GM23338 (cell line): ENCODE results near the gene ZFR2. TPM values are rescaled to one million over a fixed set of nuclear protein-coding genes. Genes with fewer than 3 reads are reported as not detected.

Source experiments
- ATAC-seq: fragments of 200-7000 bp; cut with Tn5 transposase; 3 replicates; pipeline ENCODE4 v1.9.1; 2020
- DNase-seq: peaks from one replicate; pipeline ENCODE4 v3.0.0-alpha.2; 2015; ENCODE audit warnings: low spot score
- H2AFZ ChIP-seq: fragments of 200-600 bp; sonication (generic); 2 replicates; pipeline ENCODE4 v1.8.0; 2016; ENCODE audit warnings: antibody characterized with exemption, mild to moderate bottlenecking, moderate library complexity
- H3F3A ChIP-seq: fragments of 200-600 bp; sonication (generic); replicated peaks from 2 replicates; pipeline ENCODE4 v1.8.0; 2017; ENCODE audit warnings: antibody characterized with exemption, mixed run types, low read depth
- H3K27ac ChIP-seq: fragments of 200-600 bp; sonication (generic); 2 replicates; pipeline ENCODE4 v1.6.1; 2016; ENCODE audit warnings: low read depth
- H3K27me3 ChIP-seq: fragments of 200-600 bp; sonication (generic); 2 replicates; pipeline ENCODE4 v1.8.0; 2016; ENCODE audit warnings: mild to moderate bottlenecking, mixed run types, moderate library complexity; ENCODE audit not compliant: insufficient read depth
- H3K36me3 ChIP-seq: fragments of 200-600 bp; sonication (generic); 2 replicates; pipeline ENCODE4 v1.8.0; 2016; ENCODE audit warnings: mild to moderate bottlenecking; ENCODE audit not compliant: insufficient read depth
- H3K4me1 ChIP-seq: fragments of 200-600 bp; sonication (generic); 2 replicates; pipeline ENCODE4 v1.8.0; 2016; ENCODE audit warnings: mild to moderate bottlenecking, moderate library complexity; ENCODE audit not compliant: insufficient read depth
- H3K4me2 ChIP-seq: fragments of 200-600 bp; sonication (generic); 2 replicates; pipeline ENCODE4 v1.7.1; 2017; ENCODE audit warnings: mixed run types
- H3K4me3 ChIP-seq: fragments of 200-600 bp; sonication (generic); 2 replicates; pipeline ENCODE4 v1.6.1; 2016; ENCODE audit warnings: mixed run types
- H3K79me2 ChIP-seq: fragments of 200-600 bp; sonication (generic); replicated peaks from 2 replicates; pipeline ENCODE4 v1.8.0; 2017; ENCODE audit warnings: mild to moderate bottlenecking; ENCODE audit not compliant: insufficient read depth
- H3K9me2 ChIP-seq: fragments of 200-600 bp; sonication (generic); 2 replicates; pipeline ENCODE4 v1.8.0; 2017; ENCODE audit not compliant: insufficient read depth
- H4K20me1 ChIP-seq: fragments of 200-600 bp; sonication (generic); replicated peaks from 2 replicates; pipeline ENCODE4 v1.8.0; 2017; ENCODE audit warnings: mild to moderate bottlenecking; ENCODE audit not compliant: insufficient read depth
- H3K27ac Mint-ChIP-seq: 2 replicates; pipeline ENCODE4 v1.8.0; 2020; ENCODE audit warnings: inconsistent platforms, mild to moderate bottlenecking, moderate library complexity, mixed read lengths
- H3K27me3 Mint-ChIP-seq: 3 replicates; pipeline ENCODE4 v1.8.0; 2022; ENCODE audit warnings: low read depth, mild to moderate bottlenecking, moderate library complexity, mixed read lengths, inconsistent platforms; ENCODE audit not compliant: insufficient read depth, poor library complexity
- H3K36me3 Mint-ChIP-seq: 3 replicates; pipeline ENCODE4 v1.8.0; 2021; ENCODE audit warnings: low read depth, mild to moderate bottlenecking, inconsistent platforms, moderate library complexity, mixed read lengths
- H3K4me1 Mint-ChIP-seq: 3 replicates; pipeline ENCODE4 v1.8.0; 2020; ENCODE audit warnings: mild to moderate bottlenecking, inconsistent platforms, mixed read lengths
- H3K4me3 Mint-ChIP-seq: 3 replicates; pipeline ENCODE4 v1.8.0; 2021; ENCODE audit warnings: moderate library complexity, mild to moderate bottlenecking, inconsistent platforms, mixed read lengths
- H3K9me3 Mint-ChIP-seq: 3 replicates; pipeline ENCODE4 v1.8.0; 2020; ENCODE audit warnings: moderate library complexity, mild to moderate bottlenecking, inconsistent platforms, mixed read lengths
- CREB1 ChIP-seq: fragments of 250-450 bp; sonication (Bioruptor Pico); IDR thresholded peaks from 2 replicates; pipeline ENCODE4 v1.5.0; 2020; ENCODE audit warnings: low read depth, mild to moderate bottlenecking, moderate library complexity
- EZH2 ChIP-seq: fragments of 200-600 bp; sonication (generic); IDR thresholded peaks from one replicate; pipeline ENCODE4 v1.8.0; 2017; ENCODE audit warnings: antibody characterized with exemption, mild to moderate bottlenecking, low read depth; ENCODE audit not compliant: unreplicated experiment
- EZH2phosphoT487 ChIP-seq: fragments of 200-600 bp; sonication (generic); IDR thresholded peaks from one replicate; pipeline ENCODE4 v1.8.1; 2018; ENCODE audit warnings: antibody characterized with exemption; ENCODE audit not compliant: unreplicated experiment
- JUNB ChIP-seq: IDR thresholded peaks from one replicate; pipeline ENCODE4 v1.6.1; 2016; ENCODE audit warnings: antibody characterized with exemption; ENCODE audit not compliant: unreplicated experiment
- NANOG ChIP-seq: IDR thresholded peaks from 2 replicates; pipeline ENCODE4 v1.6.1; 2016; ENCODE audit warnings: antibody characterized with exemption, borderline replicate concordance
- POLR2AphosphoS5 ChIP-seq: IDR thresholded peaks from 2 replicates; pipeline ENCODE4 v1.6.1; 2016; ENCODE audit warnings: antibody characterized with exemption, low read depth
- STAT1 ChIP-seq: IDR thresholded peaks from one replicate; pipeline ENCODE4 v1.6.1; 2016; ENCODE audit warnings: antibody characterized with exemption; ENCODE audit not compliant: unreplicated experiment
- ZNF114 ChIP-seq: fragments of 250-450 bp; sonication (Bioruptor Pico); IDR thresholded peaks from 2 replicates; pipeline ENCODE4 v1.5.0; 2020; ENCODE audit warnings: mild to moderate bottlenecking, moderate library complexity
- ZNF331 ChIP-seq: fragments of 250-450 bp; sonication (Bioruptor Pico); IDR thresholded peaks from 2 replicates; pipeline ENCODE4 v1.5.0; 2020; ENCODE audit warnings: low read depth, mild to moderate bottlenecking, moderate library complexity
- polyA plus RNA-seq: library from polyadenylated mRNA; unstranded; fragments of >200 nt; fragmentation: Nextera tagmentation; extraction: Ambion mirVana; gene quantifications from 2 replicates; pipeline ENCODE4 v1.2.1, GENCODE V29; 2016
- total RNA-seq: library from RNA; depleted of rRNA; stranded (reverse); fragments of >200 nt; shearing (Covaris generic); gene quantifications from 2 replicates; pipeline ENCODE4 v1.2.3, GENCODE V29; 2014
- TF ChIP-seq, protein P1 (sequence below): fragments of 250-450 bp; sonication (Bioruptor Pico); IDR thresholded peaks from 2 replicates; pipeline ENCODE4 v1.5.0; 2020; ENCODE audit warnings: mild to moderate bottlenecking, moderate library complexity
- TF ChIP-seq, protein P2 (sequence below): IDR thresholded peaks from one replicate; pipeline ENCODE4 v1.6.1; 2018; ENCODE audit warnings: antibody characterized with exemption; ENCODE audit not compliant: unreplicated experiment
- TF ChIP-seq, protein P3 (sequence below): IDR thresholded peaks from 2 replicates; pipeline ENCODE4 v1.6.1; 2016; ENCODE audit warnings: antibody characterized with exemption
- TF ChIP-seq, protein P4 (sequence below), 2 experiments: fragments of 200-600 bp in 1 of 2; sonication (generic) in 1 of 2; conservative IDR thresholded peaks; 2 replicates each; pipeline versions ENCODE4 v1.5.1 to v1.6.1; 2016 to 2017; ENCODE audit warnings: antibody characterized with exemption in 2 of 2, low read depth in 2 of 2, mild to moderate bottlenecking in 2 of 2, moderate library complexity in 1 of 2

Gene ZFR2
- total and polyA plus RNA-seq, 2 experiments from 2014 or later = 15.8 to 31.3 TPM

DNA sequence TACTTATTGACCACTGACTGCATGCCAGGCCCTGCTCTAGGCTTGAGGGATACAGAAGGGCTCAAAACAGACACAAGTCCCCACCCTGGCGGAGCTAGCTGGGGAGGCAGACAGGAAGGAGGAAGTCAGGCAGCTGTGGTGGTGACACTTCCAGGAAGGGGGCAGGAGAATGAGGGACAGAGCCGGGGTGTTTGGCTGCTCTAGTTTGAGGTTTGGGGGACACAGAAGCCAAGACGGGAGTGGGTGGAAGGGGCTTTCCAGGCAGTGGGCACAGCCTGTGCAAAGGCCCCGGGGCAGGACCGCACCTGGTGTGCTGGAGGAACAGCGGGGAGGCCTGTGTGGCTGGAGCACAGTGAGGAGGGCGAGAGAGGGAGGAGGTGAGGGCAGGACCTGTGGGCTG is 102.3 kb downstream of the ZFR2 start:
- DNase-seq = no peak

More for the DNA sequence above, 102.3 kb downstream of the ZFR2 start:
- Histone ChIP-seq H3K4me3 (no peak overlapping the region), H3K36me3 (no peaks in the 10 kb centered on the region), H3K27me3 (no peaks in the 10 kb centered on the region), H3K4me1 (no peaks in the 10 kb centered on the region), H2AFZ (no peak overlapping the region), H3F3A (0 out of 2 replicates have a peak, but pooled peaks cover 4% of the 10 kb centered on the region), H3K4me2 (no peak overlapping the region), H4K20me1 (no peaks in the 10 kb centered on the region; the same call in 1 of the 2 replicates), H3K9me2 (no peaks in the 10 kb centered on the region; the same call in 1 of the 2 replicates), H3K27ac (no peak overlapping the region), H3K79me2 (peaks cover 7% of the 10 kb centered on the region; the same call in 1 of the 2 replicates)
- peaks cover 11% of the 10 kb centered on the region for H3K27me3 Mint-ChIP-seq
- no peaks in the 10 kb centered on the region; the same call in 1 of the 3 replicates for H3K9me3 Mint-ChIP-seq
- H3K4me1 Mint-ChIP-seq = peaks cover 10% of the 10 kb centered on the region
- no peak for ATAC-seq
- H3K4me3 Mint-ChIP-seq = no peak overlapping the region
- H3K27ac Mint-ChIP-seq = no peak overlapping the region
- peaks cover 9% of the 10 kb centered on the region for H3K36me3 Mint-ChIP-seq
- TF ChIP-seq, protein P1, sequence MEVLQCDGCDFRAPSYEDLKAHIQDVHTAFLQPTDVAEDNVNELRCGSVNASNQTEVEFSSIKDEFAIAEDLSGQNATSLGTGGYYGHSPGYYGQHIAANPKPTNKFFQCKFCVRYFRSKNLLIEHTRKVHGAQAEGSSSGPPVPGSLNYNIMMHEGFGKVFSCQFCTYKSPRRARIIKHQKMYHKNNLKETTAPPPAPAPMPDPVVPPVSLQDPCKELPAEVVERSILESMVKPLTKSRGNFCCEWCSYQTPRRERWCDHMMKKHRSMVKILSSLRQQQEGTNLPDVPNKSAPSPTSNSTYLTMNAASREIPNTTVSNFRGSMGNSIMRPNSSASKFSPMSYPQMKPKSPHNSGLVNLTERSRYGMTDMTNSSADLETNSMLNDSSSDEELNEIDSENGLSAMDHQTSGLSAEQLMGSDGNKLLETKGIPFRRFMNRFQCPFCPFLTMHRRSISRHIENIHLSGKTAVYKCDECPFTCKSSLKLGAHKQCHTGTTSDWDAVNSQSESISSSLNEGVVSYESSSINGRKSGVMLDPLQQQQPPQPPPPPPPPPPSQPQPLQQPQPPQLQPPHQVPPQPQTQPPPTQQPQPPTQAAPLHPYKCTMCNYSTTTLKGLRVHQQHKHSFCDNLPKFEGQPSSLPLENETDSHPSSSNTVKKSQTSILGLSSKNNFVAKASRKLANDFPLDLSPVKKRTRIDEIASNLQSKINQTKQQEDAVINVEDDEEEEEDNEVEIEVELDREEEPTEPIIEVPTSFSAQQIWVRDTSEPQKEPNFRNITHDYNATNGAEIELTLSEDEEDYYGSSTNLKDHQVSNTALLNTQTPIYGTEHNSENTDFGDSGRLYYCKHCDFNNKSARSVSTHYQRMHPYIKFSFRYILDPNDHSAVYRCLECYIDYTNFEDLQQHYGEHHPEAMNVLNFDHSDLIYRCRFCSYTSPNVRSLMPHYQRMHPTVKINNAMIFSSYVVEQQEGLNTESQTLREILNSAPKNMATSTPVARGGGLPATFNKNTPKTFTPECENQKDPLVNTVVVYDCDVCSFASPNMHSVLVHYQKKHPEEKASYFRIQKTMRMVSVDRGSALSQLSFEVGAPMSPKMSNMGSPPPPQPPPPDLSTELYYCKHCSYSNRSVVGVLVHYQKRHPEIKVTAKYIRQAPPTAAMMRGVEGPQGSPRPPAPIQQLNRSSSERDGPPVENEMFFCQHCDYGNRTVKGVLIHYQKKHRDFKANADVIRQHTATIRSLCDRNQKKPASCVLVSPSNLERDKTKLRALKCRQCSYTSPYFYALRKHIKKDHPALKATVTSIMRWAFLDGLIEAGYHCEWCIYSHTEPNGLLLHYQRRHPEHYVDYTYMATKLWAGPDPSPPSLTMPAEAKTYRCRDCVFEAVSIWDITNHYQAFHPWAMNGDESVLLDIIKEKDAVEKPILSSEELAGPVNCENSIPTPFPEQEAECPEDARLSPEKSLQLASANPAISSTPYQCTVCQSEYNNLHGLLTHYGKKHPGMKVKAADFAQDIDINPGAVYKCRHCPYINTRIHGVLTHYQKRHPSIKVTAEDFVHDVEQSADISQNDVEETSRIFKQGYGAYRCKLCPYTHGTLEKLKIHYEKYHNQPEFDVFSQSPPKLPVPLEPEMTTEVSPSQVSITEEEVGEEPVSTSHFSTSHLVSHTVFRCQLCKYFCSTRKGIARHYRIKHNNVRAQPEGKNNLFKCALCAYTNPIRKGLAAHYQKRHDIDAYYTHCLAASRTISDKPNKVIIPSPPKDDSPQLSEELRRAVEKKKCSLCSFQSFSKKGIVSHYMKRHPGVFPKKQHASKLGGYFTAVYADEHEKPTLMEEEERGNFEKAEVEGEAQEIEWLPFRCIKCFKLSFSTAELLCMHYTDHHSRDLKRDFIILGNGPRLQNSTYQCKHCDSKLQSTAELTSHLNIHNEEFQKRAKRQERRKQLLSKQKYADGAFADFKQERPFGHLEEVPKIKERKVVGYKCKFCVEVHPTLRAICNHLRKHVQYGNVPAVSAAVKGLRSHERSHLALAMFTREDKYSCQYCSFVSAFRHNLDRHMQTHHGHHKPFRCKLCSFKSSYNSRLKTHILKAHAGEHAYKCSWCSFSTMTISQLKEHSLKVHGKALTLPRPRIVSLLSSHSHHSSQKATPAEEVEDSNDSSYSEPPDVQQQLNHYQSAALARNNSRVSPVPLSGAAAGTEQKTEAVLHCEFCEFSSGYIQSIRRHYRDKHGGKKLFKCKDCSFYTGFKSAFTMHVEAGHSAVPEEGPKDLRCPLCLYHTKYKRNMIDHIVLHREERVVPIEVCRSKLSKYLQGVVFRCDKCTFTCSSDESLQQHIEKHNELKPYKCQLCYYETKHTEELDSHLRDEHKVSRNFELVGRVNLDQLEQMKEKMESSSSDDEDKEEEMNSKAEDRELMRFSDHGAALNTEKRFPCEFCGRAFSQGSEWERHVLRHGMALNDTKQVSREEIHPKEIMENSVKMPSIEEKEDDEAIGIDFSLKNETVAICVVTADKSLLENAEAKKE (CRISPR knock-in tag) = no peak
- TF ChIP-seq, protein P2, sequence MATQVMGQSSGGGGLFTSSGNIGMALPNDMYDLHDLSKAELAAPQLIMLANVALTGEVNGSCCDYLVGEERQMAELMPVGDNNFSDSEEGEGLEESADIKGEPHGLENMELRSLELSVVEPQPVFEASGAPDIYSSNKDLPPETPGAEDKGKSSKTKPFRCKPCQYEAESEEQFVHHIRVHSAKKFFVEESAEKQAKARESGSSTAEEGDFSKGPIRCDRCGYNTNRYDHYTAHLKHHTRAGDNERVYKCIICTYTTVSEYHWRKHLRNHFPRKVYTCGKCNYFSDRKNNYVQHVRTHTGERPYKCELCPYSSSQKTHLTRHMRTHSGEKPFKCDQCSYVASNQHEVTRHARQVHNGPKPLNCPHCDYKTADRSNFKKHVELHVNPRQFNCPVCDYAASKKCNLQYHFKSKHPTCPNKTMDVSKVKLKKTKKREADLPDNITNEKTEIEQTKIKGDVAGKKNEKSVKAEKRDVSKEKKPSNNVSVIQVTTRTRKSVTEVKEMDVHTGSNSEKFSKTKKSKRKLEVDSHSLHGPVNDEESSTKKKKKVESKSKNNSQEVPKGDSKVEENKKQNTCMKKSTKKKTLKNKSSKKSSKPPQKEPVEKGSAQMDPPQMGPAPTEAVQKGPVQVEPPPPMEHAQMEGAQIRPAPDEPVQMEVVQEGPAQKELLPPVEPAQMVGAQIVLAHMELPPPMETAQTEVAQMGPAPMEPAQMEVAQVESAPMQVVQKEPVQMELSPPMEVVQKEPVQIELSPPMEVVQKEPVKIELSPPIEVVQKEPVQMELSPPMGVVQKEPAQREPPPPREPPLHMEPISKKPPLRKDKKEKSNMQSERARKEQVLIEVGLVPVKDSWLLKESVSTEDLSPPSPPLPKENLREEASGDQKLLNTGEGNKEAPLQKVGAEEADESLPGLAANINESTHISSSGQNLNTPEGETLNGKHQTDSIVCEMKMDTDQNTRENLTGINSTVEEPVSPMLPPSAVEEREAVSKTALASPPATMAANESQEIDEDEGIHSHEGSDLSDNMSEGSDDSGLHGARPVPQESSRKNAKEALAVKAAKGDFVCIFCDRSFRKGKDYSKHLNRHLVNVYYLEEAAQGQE = no peak
- TF ChIP-seq, protein P3, sequence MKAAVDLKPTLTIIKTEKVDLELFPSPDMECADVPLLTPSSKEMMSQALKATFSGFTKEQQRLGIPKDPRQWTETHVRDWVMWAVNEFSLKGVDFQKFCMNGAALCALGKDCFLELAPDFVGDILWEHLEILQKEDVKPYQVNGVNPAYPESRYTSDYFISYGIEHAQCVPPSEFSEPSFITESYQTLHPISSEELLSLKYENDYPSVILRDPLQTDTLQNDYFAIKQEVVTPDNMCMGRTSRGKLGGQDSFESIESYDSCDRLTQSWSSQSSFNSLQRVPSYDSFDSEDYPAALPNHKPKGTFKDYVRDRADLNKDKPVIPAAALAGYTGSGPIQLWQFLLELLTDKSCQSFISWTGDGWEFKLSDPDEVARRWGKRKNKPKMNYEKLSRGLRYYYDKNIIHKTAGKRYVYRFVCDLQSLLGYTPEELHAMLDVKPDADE = no peak
- TF ChIP-seq ZNF114 (CRISPR knock-in tag) (no peak), EZH2phosphoT487 (no peak), ZNF331 (CRISPR knock-in tag) (no peak), JUNB (no peak), CREB1 (CRISPR knock-in tag) (no peak), POLR2AphosphoS5 (no peak), NANOG (no peak), EZH2 (no peak), STAT1 (no peak)
- TF ChIP-seq, protein P4, sequence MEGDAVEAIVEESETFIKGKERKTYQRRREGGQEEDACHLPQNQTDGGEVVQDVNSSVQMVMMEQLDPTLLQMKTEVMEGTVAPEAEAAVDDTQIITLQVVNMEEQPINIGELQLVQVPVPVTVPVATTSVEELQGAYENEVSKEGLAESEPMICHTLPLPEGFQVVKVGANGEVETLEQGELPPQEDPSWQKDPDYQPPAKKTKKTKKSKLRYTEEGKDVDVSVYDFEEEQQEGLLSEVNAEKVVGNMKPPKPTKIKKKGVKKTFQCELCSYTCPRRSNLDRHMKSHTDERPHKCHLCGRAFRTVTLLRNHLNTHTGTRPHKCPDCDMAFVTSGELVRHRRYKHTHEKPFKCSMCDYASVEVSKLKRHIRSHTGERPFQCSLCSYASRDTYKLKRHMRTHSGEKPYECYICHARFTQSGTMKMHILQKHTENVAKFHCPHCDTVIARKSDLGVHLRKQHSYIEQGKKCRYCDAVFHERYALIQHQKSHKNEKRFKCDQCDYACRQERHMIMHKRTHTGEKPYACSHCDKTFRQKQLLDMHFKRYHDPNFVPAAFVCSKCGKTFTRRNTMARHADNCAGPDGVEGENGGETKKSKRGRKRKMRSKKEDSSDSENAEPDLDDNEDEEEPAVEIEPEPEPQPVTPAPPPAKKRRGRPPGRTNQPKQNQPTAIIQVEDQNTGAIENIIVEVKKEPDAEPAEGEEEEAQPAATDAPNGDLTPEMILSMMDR (conservative IDR thresholded peaks at IDR 0.05; ENCODE audit: low read depth in 2 of 2) = no peak
